ENCODE data around the gene ZFTA.
A peak's percentile ranks its signal among the peaks of the same experiment; 100 is the strongest.
"Not testable (repeated sequence)": the region's sequence is repeated elsewhere in the genome, so short reads cannot be mapped to it uniquely, and the experiment has no call there.

The ZFTA gene

DNA sequence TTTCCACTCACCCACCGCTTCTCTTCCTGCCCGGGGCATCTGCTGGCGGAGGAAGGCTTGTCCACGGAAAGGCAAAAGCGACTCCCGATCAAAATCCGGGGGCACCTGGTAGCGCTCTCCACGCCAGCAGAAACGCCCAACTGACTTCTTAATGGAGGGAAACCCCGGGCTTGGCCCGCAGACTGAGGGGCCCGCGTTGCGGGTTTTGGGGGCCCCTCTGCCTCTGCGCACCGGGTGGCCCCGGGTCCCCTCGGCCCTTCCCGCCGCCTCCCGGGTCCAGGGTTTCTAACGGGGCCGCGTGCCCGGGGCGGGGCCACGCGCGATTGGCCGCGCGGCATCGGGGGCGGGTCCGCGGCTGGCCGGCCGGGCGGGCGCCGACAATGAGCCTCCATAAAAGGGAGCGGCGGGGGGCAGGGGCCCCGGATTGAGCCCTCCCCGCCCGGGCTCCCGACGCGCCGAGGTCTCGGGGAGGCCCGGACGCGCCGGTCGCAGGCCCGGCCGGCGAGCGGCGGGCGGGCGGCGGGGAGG is 44.5 kb upstream of the ZFTA start, which contains the start of gene SPINDOC:
SPINDOC (plus strand) TSS at position 422 of the 528 bp plus-strand sequence. CDS start 231 bp downstream, outside the sequence.
- peak; percentile 35 for DNase-seq (ENCODE audit: low read depth)
- H3K4me3 ChIP-seq (ENCODE audit: control insufficient read depth, low read depth, low read length), result peak within 1 kb of the TSS; percentile 86
- TF ChIP-seq, protein P1, sequence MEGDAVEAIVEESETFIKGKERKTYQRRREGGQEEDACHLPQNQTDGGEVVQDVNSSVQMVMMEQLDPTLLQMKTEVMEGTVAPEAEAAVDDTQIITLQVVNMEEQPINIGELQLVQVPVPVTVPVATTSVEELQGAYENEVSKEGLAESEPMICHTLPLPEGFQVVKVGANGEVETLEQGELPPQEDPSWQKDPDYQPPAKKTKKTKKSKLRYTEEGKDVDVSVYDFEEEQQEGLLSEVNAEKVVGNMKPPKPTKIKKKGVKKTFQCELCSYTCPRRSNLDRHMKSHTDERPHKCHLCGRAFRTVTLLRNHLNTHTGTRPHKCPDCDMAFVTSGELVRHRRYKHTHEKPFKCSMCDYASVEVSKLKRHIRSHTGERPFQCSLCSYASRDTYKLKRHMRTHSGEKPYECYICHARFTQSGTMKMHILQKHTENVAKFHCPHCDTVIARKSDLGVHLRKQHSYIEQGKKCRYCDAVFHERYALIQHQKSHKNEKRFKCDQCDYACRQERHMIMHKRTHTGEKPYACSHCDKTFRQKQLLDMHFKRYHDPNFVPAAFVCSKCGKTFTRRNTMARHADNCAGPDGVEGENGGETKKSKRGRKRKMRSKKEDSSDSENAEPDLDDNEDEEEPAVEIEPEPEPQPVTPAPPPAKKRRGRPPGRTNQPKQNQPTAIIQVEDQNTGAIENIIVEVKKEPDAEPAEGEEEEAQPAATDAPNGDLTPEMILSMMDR (conservative IDR thresholded peaks at IDR 0.05; ENCODE audit: control insufficient read depth, insufficient read depth, low read depth, low read length), result no peak

DNA sequence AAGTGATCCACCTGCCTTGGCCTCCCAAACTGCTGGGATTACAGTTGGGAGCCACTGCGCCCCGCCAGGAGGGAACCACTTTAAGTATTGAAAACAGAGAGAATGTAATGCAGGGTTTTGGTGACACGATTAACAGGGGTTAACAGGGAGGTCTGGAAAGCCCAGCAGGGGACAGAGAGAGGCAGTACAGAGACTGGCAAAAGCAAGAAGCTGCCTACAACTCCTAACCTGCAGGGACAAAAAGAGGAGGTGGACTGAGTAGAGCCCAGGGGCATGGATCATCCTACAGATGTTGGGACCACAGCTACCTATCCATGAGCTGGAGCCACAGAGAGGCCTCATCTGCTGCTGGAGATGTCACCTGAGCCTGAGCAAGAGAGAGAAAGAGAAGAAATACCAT is 42.9 kb upstream of the ZFTA start:
- TF ChIP-seq, protein P1 (conservative IDR thresholded peaks at IDR 0.05; ENCODE audit: control insufficient read depth, insufficient read depth, low read depth, low read length), result no peak
- DNase-seq (ENCODE audit: low read depth), result no peak
- H3K4me3 ChIP-seq (ENCODE audit: control insufficient read depth, low read depth, low read length), result no peak overlapping the region

DNA sequence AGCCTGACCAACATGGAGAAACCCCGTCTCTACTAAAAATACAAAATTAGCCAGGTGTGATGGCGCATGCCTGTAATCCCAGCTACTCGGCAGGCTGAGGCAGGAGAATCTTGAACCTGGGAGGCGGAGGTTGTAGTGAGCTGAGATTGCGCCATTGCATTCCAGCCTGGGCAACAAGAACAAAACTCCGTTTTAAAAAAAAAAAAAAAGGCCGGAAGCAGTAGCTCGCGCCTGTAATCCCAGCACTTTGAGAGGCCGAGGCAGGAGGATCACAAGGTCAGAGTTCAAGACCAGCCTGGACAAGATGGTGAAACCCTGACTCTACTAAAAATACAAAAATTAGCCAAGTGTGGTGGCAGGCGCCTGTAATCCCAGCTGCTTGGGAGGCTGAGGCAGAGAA is 41.8 kb upstream of the ZFTA start:
- not testable (repeated sequence) for H3K4me3 ChIP-seq (ENCODE audit: control insufficient read depth, low read depth, low read length); DNase-seq (ENCODE audit: low read depth)

DNA sequence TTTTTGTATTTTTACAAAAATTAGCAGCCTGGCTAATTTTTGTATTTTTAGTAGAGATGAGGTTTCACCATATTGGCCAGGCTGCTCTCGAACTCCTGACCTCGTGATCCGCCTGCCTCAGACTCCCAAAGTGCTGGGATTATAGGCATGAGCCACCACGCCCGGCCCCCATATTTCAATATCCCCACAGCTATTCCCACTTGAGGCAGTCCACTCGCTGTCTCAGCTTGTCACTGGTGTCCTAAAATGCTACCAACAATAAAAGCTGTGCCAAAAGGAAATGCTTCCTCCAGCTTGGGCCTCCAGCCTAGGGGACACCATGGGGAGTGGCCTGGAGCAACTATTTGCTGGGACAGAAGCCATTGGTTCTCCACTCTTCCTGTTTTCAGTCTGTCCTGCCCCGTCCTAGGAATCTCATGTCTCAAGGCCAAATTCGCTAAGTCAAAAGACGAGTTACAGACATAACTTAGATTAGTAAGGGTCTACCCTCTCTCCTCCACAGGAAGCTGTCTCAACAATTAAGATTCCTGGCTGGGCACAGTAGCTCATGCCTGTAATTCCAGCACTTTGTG is 37.4 kb upstream of the ZFTA start:
- H3K4me3 ChIP-seq (ENCODE audit: control insufficient read depth, low read depth, low read length), result no peak overlapping the region
- TF ChIP-seq, protein P1 (conservative IDR thresholded peaks at IDR 0.05; ENCODE audit: control insufficient read depth, insufficient read depth, low read depth, low read length), result no peak
- no peak for DNase-seq (ENCODE audit: low read depth)

DNA sequence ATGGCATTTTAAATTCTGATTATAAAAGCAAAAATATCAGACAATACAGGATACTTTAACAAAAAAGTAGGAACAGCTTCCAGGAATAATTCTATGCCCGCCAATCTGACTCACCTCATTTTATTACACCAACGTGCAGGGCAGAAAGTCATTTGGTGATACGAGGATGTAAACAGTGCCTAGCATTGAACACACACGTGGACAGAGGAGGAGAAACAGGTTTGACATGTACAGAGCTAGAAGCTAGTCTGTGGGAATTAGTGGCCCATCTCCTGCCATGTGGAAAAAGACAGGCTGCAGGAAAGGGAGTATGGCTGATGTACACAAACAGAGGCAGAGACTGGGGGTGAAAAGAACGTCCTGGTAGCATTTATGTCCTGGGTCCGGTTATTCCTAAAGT is 35.7 kb upstream of the ZFTA start:
- no peak overlapping the region for H3K4me3 ChIP-seq (ENCODE audit: control insufficient read depth, low read depth, low read length)
- no peak for DNase-seq (ENCODE audit: low read depth)
- TF ChIP-seq, protein P1 (conservative IDR thresholded peaks at IDR 0.05; ENCODE audit: control insufficient read depth, insufficient read depth, low read depth, low read length), result no peak

DNA sequence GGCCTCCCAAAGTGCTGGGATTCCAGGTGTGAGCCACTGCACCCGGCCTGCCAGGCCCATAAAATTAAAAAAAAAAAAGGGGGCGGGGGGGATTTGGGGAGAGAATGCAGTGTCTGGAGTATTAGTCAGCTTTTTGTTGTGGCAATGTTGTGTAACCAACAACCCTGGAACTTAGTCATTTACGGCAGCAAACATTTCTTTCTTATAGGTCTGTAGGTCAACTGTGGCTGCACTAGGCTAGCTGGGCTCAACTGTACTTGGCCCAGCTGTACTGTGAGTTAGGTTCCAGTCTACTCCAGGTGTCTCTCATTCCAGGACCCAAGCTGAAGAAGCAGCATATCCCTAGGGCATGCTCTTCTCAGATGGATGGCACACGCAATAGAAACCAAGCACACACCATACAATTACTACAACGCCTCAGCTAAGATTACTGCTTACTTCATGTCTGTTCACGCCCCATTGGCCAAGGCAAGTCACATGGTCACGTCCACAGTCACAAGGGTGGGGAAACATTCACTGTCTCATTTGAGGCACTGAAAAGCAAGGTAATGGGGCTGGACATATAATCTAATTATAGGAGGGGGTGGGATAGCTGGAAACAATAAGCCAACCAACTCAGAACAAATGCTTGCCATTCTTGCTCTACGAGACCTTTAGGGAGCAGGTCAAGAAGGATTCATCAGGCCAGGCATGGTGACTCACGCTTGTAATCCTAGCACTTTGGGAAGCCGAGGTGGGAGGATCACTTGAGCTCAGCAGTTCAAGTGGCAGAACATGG is 34.3 kb upstream of the ZFTA start:
- H3K4me3 ChIP-seq (ENCODE audit: control insufficient read depth, low read depth, low read length), result no peak overlapping the region
- DNase-seq (ENCODE audit: low read depth), result peak; percentile 83
- TF ChIP-seq, protein P1 (conservative IDR thresholded peaks at IDR 0.05; ENCODE audit: control insufficient read depth, insufficient read depth, low read depth, low read length), result no peak

DNA sequence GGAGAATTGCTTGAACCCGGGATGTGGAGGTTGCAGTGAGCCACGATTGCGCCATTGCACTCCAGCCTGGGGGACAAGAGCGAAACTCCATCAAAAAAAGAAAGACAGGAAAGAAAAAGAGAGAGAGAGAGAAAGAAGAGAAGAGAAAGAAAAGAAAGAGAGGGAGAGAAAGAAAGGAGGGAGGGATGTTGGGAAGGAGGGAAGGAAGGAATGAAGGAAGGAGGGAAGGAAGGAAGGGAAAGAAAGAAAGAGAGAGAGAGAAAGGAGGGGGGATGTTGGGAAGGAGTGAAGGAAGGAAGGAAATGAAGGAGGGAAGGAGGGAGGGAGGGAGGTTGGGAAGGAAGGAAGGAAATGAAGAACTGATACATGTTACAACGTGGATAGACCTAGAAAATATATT is 32.3 kb upstream of the ZFTA start:
- TF ChIP-seq, protein P1 (conservative IDR thresholded peaks at IDR 0.05; ENCODE audit: control insufficient read depth, insufficient read depth, low read depth, low read length), result no peak
- no peak overlapping the region for H3K4me3 ChIP-seq (ENCODE audit: control insufficient read depth, low read depth, low read length)
- no peak for DNase-seq (ENCODE audit: low read depth)
